ENCODE data around the gene COL9A2. TPM values are rescaled to one million over a fixed set of nuclear protein-coding genes. Genes with fewer than 3 reads are reported as not detected.

Gene COL9A2
- total and polyA plus RNA-seq, 4 donors: 0.19 to 0.75 (median 0.34) TPM

GRCh38 chr1:40360631-40361030 is 43.5 kb upstream of the COL9A2 start:
- Histone ChIP-seq H3K27me3 (ENCODE audit: control insufficient read depth in 4 of 4, insufficient read depth in 4 of 4, low read length in 3 of 4) (no peaks in the 10 kb centered on the region), H3K9ac (ENCODE audit: low read depth in 1 of 2, low read length in 2 of 2) (no peak overlapping the region), H3K36me3 (ENCODE audit: control insufficient read depth in 4 of 4, insufficient read depth in 3 of 4, low read depth in 1 of 4, low read length in 3 of 4) (no peaks in the 10 kb centered on the region), H3K27ac (ENCODE audit: low read depth in 1 of 2, low read length in 2 of 2) (no peak overlapping the region), H3K4me3 (ENCODE audit: low read depth in 1 of 3, low read length in 3 of 3) (no peak overlapping the region), H3K9me3 (ENCODE audit: control insufficient read depth in 4 of 4, low read length in 3 of 4) (no peaks in the 10 kb centered on the region), H3K4me1 (ENCODE audit: control insufficient read depth in 4 of 4, insufficient read depth in 4 of 4, low read length in 3 of 4) (no peaks in the 10 kb centered on the region)
- no peak for TF ChIP-seq MAX (IDR thresholded peaks at IDR 0.05)
- no peak for DNase-seq (ENCODE audit: low spot score)

GRCh38 chr1:40357625-40358024 is 40.5 kb upstream of the COL9A2 start:
- TF ChIP-seq SP1 (IDR thresholded peaks at IDR 0.05) (no peak), MAX (IDR thresholded peaks at IDR 0.05) (no peak), ZBTB33 (IDR thresholded peaks at IDR 0.05) (no peak), JUND (IDR thresholded peaks at IDR 0.05) (no peak), HNF4G (IDR thresholded peaks at IDR 0.05) (no peak), FOXA1 (IDR thresholded peaks at IDR 0.05) (no peak), RAD21 (IDR thresholded peaks at IDR 0.05) (no peak), CTCF (IDR thresholded peaks at IDR 0.05; ENCODE audit: low read depth, low read length, missing input control) (no peak), FOXA2 (IDR thresholded peaks at IDR 0.05) (no peak), HNF4A (conservative IDR thresholded peaks at IDR 0.05) (no peak), REST (IDR thresholded peaks at IDR 0.05) (no peak), EGR1 (IDR thresholded peaks at IDR 0.05; ENCODE audit: low read depth in 2 of 2) (no peak), YY1 (IDR thresholded peaks at IDR 0.05) (no peak), TAF1 (conservative IDR thresholded peaks at IDR 0.05) (no peak), GABPA (IDR thresholded peaks at IDR 0.05 in 1 of 2, conservative IDR thresholded peaks at IDR 0.05 in 1 of 2) (no peak), ATF3 (IDR thresholded peaks at IDR 0.05) (no peak), RXRA (IDR thresholded peaks at IDR 0.05) (no peak)
- Histone ChIP-seq H3K4me3 (ENCODE audit: low read depth in 1 of 3, low read length in 3 of 3) (no peak overlapping the region), H3K36me3 (ENCODE audit: control insufficient read depth in 4 of 4, insufficient read depth in 3 of 4, low read depth in 1 of 4, low read length in 3 of 4) (no peaks in the 10 kb centered on the region), H3K4me1 (ENCODE audit: control insufficient read depth in 4 of 4, insufficient read depth in 4 of 4, low read length in 3 of 4) (no peaks in the 10 kb centered on the region), H3K9ac (ENCODE audit: low read depth in 1 of 2, low read length in 2 of 2) (no peak overlapping the region), H3K9me3 (ENCODE audit: control insufficient read depth in 4 of 4, low read length in 3 of 4) (no peaks in the 10 kb centered on the region), H3K27me3 (ENCODE audit: control insufficient read depth in 4 of 4, insufficient read depth in 4 of 4, low read length in 3 of 4) (no peaks in the 10 kb centered on the region), H3K27ac (ENCODE audit: low read depth in 1 of 2, low read length in 2 of 2) (no peak overlapping the region)
- DNase-seq (ENCODE audit: low spot score): no peak

Data from liver (tissue), 9 donors.